GM18502 (cell line): ENCODE data around the gene APOL4.
"Not testable (repeated sequence)": the region's sequence is repeated elsewhere in the genome, so short reads cannot be mapped to it uniquely, and the experiment has no call there.

ENCODE experiments used
- ATAC-seq: cut with Tn5 transposase; IDR thresholded peaks from one replicate; pipeline ENCODE4 v1.9.1; 2021; ENCODE audit warnings: mild to moderate bottlenecking; ENCODE audit not compliant: unreplicated experiment, poor library complexity

Gene APOL4

GRCh38 chr22:36209488-36209908, 7.9 kb upstream of the APOL4 start:
- not testable (repeated sequence) for ATAC-seq

- no peak for ATAC-seq
Observed at GRCh38 chr22:36208914-36209313, 7.3 kb upstream of the APOL4 start.

- no peak for ATAC-seq
Observed at GRCh38 chr22:36208162-36208765, 6.7 kb upstream of the APOL4 start.

GRCh38 chr22:36206255-36206654, 4.6 kb upstream of the APOL4 start:
- ATAC-seq, result no peak

GRCh38 chr22:36205573-36205972, 4.0 kb upstream of the APOL4 start:
- not testable (repeated sequence) for ATAC-seq

GRCh38 chr22:36204632-36205015, 3.0 kb upstream of the APOL4 start:
- no peak for ATAC-seq

GRCh38 chr22:36204001-36204631, 2.5 kb upstream of the APOL4 start:
- no peak for ATAC-seq

GRCh38 chr22:36203441-36203840, 1.8 kb upstream of the APOL4 start:
- ATAC-seq, result not testable (repeated sequence)

GRCh38 chr22:36202906-36203305, 1.3 kb upstream of the APOL4 start:
- ATAC-seq, result not testable (repeated sequence)

GRCh38 chr22:36201025-36201424, 584 bp downstream of the APOL4 start:
- not testable (repeated sequence) for ATAC-seq

- ATAC-seq, result no peak
Observed at GRCh38 chr22:36199001-36199551, 2.5 kb downstream of the APOL4 start.

GRCh38 chr22:36198536-36198935, 3.1 kb downstream of the APOL4 start:
- ATAC-seq, result no peak

- ATAC-seq, result no peak
Observed at GRCh38 chr22:36197514-36198146, 4.0 kb downstream of the APOL4 start.

- no peak for ATAC-seq
Observed at GRCh38 chr22:36197065-36197440, 4.6 kb downstream of the APOL4 start.

GRCh38 chr22:36196254-36197064, 5.2 kb downstream of the APOL4 start:
- no peak for ATAC-seq

- ATAC-seq, result no peak
Observed at GRCh38 chr22:36194971-36195370, 6.6 kb downstream of the APOL4 start.

GRCh38 chr22:36194385-36194784, 7.2 kb downstream of the APOL4 start:
- no peak for ATAC-seq

- no peak for ATAC-seq
Observed at GRCh38 chr22:36193577-36193976, 8.0 kb downstream of the APOL4 start.

- ATAC-seq, result no peak
Observed at GRCh38 chr22:36193171-36193570, 8.4 kb downstream of the APOL4 start.

GRCh38 chr22:36192542-36192941, 9.1 kb downstream of the APOL4 start:
- no peak for ATAC-seq
